ENCODE results near the gene WNT7A. TPM values are rescaled to one million over a fixed set of nuclear protein-coding genes. Genes with fewer than 3 reads are reported as not detected.

The WNT7A gene
- total RNA-seq, 1 experiment from 2014 or later: not detected

GRCh38 chr3:13844286-13844685 is 35.6 kb downstream of the WNT7A start:
- Histone ChIP-seq H3K23ac (ENCODE audit: insufficient read length, low read depth, low read length) (no peak overlapping the region), H3K4ac (ENCODE audit: low read depth, low read length) (no peak overlapping the region), H3K27me3 (ENCODE audit: insufficient read depth, low read length) (no peaks in the 10 kb centered on the region), H3K56ac (ENCODE audit: insufficient read length, low read depth, low read length) (no peak overlapping the region), H2AFZ (ENCODE audit: low read length) (no peak overlapping the region), H4K20me1 (ENCODE audit: control insufficient read depth, insufficient read depth, insufficient read length) (no peaks in the 10 kb centered on the region), H4K91ac (ENCODE audit: insufficient read length, low read depth, low read length) (no peak overlapping the region), H2BK5ac (ENCODE audit: insufficient read length, low read length) (no peak overlapping the region), H3K27ac (ENCODE audit: insufficient read length, low read depth, low read length) (no peak overlapping the region), H2BK12ac (ENCODE audit: insufficient read length, low read depth, low read length) (no peak overlapping the region), H3K4me1 (ENCODE audit: insufficient read depth, low read length) (no peaks in the 10 kb centered on the region), H4K8ac (replicated peaks; ENCODE audit: insufficient read length, low read depth, low read length) (no peak overlapping the region), H3T11ph (ENCODE audit: low read length) (no peak overlapping the region), H3K9ac (ENCODE audit: extremely low read depth, insufficient read length, low read length) (no peak overlapping the region), H2AK5ac (ENCODE audit: insufficient read length, low read length) (no peak overlapping the region), H3K23me2 (ENCODE audit: insufficient read length, low read depth, low read length, poor library complexity, severe bottlenecking) (no peaks in the 10 kb centered on the region), H3K79me2 (ENCODE audit: insufficient read depth, low read length) (no peaks in the 10 kb centered on the region), H3K9me3 (ENCODE audit: control insufficient read depth, low read depth, low read length) (no peaks in the 10 kb centered on the region), H2BK120ac (ENCODE audit: low read depth, low read length, poor library complexity, severe bottlenecking) (no peak overlapping the region), H3K4me2 (ENCODE audit: insufficient read depth, insufficient read length, low read length) (no peak overlapping the region), H4K5ac (ENCODE audit: insufficient read length, low read depth, low read length) (no peak overlapping the region), H2BK20ac (ENCODE audit: low read depth, low read length, poor library complexity, severe bottlenecking) (no peak overlapping the region), H3K79me1 (ENCODE audit: insufficient read depth, low read depth, low read length, poor library complexity, severe bottlenecking) (no peaks in the 10 kb centered on the region), H3K18ac (ENCODE audit: insufficient read length, low read depth, low read length) (no peak overlapping the region), H2BK15ac (ENCODE audit: low read depth, low read length) (no peak overlapping the region), H3K14ac (ENCODE audit: insufficient read depth, low read length) (no peak overlapping the region; the same call in 1 of the 2 replicates)
- H3K36me3 Mint-ChIP-seq (ENCODE audit: insufficient read depth in 1 of 3, low read depth in 3 of 3): no peaks in the 10 kb centered on the region
- TF ChIP-seq, protein P1, sequence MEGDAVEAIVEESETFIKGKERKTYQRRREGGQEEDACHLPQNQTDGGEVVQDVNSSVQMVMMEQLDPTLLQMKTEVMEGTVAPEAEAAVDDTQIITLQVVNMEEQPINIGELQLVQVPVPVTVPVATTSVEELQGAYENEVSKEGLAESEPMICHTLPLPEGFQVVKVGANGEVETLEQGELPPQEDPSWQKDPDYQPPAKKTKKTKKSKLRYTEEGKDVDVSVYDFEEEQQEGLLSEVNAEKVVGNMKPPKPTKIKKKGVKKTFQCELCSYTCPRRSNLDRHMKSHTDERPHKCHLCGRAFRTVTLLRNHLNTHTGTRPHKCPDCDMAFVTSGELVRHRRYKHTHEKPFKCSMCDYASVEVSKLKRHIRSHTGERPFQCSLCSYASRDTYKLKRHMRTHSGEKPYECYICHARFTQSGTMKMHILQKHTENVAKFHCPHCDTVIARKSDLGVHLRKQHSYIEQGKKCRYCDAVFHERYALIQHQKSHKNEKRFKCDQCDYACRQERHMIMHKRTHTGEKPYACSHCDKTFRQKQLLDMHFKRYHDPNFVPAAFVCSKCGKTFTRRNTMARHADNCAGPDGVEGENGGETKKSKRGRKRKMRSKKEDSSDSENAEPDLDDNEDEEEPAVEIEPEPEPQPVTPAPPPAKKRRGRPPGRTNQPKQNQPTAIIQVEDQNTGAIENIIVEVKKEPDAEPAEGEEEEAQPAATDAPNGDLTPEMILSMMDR (conservative IDR thresholded peaks at IDR 0.05): no peak
- H3K9me3 Mint-ChIP-seq: no peaks in the 10 kb centered on the region
- no CpG with 5 or more reads among the region's 5 CpGs for WGBS (ENCODE audit: extremely low coverage, insufficient read length, low lambda C conversion rate)
- peaks cover 10 to 12% of the 10 kb centered on the region in 2 experiments for H3K4me1 Mint-ChIP-seq
- no peak overlapping the region for H3K4me3 Mint-ChIP-seq
- peaks cover 3% of the 10 kb centered on the region for H3K27me3 Mint-ChIP-seq (ENCODE audit: low read depth)
- DNase-seq: no peak
- no peak overlapping the region for H3K27ac Mint-ChIP-seq

Data from H9 (cell line).